Tibial nerve (tissue), 4 donors: ENCODE results near the gene HMGA1.

Source experiments
- CTCF ChIP-seq, 5 experiments: fragments of 200-600 bp in 3 of 5; fragments of 450-650 bp in 2 of 5; sonication (generic) in 3 of 5; IDR thresholded peaks; one replicate each; pipeline ENCODE4 v1.5.1; 2016 to 2019; ENCODE audit warnings: antibody characterized with exemption in 5 of 5, mild to moderate bottlenecking in 3 of 5, moderate library complexity in 2 of 5
- EP300 ChIP-seq, 2 donors: sonication (generic); formaldehyde crosslinking; IDR thresholded peaks; one replicate each; pipeline ENCODE4 v1.6.1; 2017; ENCODE audit warnings: antibody characterized with exemption in 2 of 2, mild to moderate bottlenecking in 1 of 2
- POLR2A ChIP-seq, 2 donors: fragments of 450-650 bp; IDR thresholded peaks; one replicate each; pipeline ENCODE4 v1.6.1; 2017; ENCODE audit warnings: antibody characterized with exemption in 2 of 2, mild to moderate bottlenecking in 2 of 2, moderate library complexity in 2 of 2

- TF ChIP-seq POLR2A (IDR thresholded peaks at IDR 0.05), result no peak
- TF ChIP-seq CTCF (IDR thresholded peaks at IDR 0.05), result no peak
- no peak for TF ChIP-seq EP300 (IDR thresholded peaks at IDR 0.05)
Observed at GRCh38 chr6:34240329-34241248, 3.9 kb downstream of the HMGA1 start.
